ENCODE results near the gene ZSWIM7. TPM values are rescaled to one million over a fixed set of nuclear protein-coding genes. Genes with fewer than 3 reads are reported as not detected.

The ZSWIM7 gene
- total and polyA plus RNA-seq, 12 donors, result 10.3 to 72.6 (median 38.4) TPM

DNA sequence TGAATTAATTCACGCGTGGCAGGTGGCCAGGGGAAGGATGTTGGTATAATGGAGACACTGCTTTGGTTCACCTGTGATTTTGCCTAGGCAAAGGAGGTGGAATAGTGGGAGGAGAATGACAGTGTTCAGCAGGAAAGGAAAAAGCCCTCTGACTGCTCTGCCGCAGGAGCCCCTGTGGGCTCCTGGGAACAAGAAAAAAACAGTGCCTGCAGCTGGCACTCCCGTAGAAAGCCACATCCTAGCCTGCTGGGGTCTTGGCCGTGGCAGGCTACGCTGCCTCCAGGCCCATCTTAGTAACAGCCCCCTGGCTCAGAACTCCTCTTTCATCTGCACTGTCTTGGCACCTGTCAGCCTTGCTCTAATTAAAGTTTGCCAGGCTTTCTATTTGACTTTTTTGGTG, 34.0 kb downstream of the ZSWIM7 start:
- WGBS, 4 donors, result 81 to 87% (median 83%) methylated on average over 6 of the region's 6 CpGs
- TF ChIP-seq POLR2A (IDR thresholded peaks at IDR 0.05), result no peak
- TF ChIP-seq, protein P1, sequence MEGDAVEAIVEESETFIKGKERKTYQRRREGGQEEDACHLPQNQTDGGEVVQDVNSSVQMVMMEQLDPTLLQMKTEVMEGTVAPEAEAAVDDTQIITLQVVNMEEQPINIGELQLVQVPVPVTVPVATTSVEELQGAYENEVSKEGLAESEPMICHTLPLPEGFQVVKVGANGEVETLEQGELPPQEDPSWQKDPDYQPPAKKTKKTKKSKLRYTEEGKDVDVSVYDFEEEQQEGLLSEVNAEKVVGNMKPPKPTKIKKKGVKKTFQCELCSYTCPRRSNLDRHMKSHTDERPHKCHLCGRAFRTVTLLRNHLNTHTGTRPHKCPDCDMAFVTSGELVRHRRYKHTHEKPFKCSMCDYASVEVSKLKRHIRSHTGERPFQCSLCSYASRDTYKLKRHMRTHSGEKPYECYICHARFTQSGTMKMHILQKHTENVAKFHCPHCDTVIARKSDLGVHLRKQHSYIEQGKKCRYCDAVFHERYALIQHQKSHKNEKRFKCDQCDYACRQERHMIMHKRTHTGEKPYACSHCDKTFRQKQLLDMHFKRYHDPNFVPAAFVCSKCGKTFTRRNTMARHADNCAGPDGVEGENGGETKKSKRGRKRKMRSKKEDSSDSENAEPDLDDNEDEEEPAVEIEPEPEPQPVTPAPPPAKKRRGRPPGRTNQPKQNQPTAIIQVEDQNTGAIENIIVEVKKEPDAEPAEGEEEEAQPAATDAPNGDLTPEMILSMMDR (IDR thresholded peaks at IDR 0.05), result no peak
- H3K36me3 ChIP-seq (replicated peaks in 1 of 2), result no peaks in the 10 kb centered on the region
- no peak overlapping the region for H3K27ac ChIP-seq
- H3K9me3 ChIP-seq (replicated peaks in 1 of 3), result no peaks in the 10 kb centered on the region
- H3K27me3 ChIP-seq, result no peaks in the 10 kb centered on the region
- H3K4me1 ChIP-seq (replicated peaks in 1 of 2), result no peaks in the 10 kb centered on the region
- H3K4me3 ChIP-seq, result no peak overlapping the region
- DNase-seq, result no peak
- intact Hi-C loops (cut with DNase I), result no loop called here

DNA sequence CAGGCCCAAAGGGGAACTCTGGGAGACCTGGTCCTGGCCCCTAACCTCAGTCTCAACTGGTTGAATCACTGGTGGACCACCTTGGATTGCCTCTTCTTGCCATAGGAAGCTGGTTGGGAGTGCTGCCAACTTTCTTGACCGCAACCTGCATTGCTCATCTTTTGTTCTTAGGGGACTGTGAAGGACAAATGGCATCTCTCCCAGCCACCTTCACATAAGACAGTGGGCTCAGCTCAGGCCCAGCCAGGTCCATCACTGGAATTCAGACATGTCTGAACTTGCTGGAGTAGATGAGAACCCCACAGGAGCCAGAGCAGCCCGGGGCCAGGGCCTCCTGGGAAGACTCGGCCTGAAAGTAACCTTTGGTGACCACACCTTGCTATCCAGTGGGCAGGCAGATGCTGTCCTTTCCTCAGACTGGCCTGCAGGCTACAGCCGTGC, 35.8 kb downstream of the ZSWIM7 start:
- intact Hi-C loops (cut with DNase I), result no loop called here
- Histone ChIP-seq H3K4me1 (replicated peaks in 1 of 2) (peaks cover 0 to 9% of the 10 kb centered on the region in 2 donors), H3K27ac (no peak overlapping the region), H3K4me3 (no peak overlapping the region), H3K9me3 (replicated peaks in 1 of 3) (no peaks in the 10 kb centered on the region), H3K36me3 (replicated peaks in 1 of 2) (no peaks in the 10 kb centered on the region), H3K27me3 (no peaks in the 10 kb centered on the region)
- WGBS, 4 donors, result 87 to 93% (median 91%) methylated on average over 3 to 4 of the region's 4 CpGs
- TF ChIP-seq POLR2A (IDR thresholded peaks at IDR 0.05), result no peak
- TF ChIP-seq, protein P1 (IDR thresholded peaks at IDR 0.05), result no peak
- no peak for DNase-seq

GRCh38 chr17:15958484-15958854, 41.0 kb downstream of the ZSWIM7 start:
- no peak for DNase-seq
- peaks cover 0 to 11% of the 10 kb centered on the region in 2 donors for H3K4me1 ChIP-seq (replicated peaks in 1 of 2)
- 77 to 88% (median 84%) methylated on average over 4 of the region's 4 CpGs for WGBS, 4 donors
- no peak for TF ChIP-seq POLR2A (IDR thresholded peaks at IDR 0.05)
- no peaks in the 10 kb centered on the region for H3K9me3 ChIP-seq (replicated peaks in 1 of 3)
- no peaks in the 10 kb centered on the region for H3K36me3 ChIP-seq (replicated peaks in 1 of 2)
- intact Hi-C loops (cut with DNase I), result no loop called here
- H3K27ac ChIP-seq, result no peak overlapping the region
- H3K4me3 ChIP-seq, result no peak overlapping the region
- H3K27me3 ChIP-seq, result no peaks in the 10 kb centered on the region

DNA sequence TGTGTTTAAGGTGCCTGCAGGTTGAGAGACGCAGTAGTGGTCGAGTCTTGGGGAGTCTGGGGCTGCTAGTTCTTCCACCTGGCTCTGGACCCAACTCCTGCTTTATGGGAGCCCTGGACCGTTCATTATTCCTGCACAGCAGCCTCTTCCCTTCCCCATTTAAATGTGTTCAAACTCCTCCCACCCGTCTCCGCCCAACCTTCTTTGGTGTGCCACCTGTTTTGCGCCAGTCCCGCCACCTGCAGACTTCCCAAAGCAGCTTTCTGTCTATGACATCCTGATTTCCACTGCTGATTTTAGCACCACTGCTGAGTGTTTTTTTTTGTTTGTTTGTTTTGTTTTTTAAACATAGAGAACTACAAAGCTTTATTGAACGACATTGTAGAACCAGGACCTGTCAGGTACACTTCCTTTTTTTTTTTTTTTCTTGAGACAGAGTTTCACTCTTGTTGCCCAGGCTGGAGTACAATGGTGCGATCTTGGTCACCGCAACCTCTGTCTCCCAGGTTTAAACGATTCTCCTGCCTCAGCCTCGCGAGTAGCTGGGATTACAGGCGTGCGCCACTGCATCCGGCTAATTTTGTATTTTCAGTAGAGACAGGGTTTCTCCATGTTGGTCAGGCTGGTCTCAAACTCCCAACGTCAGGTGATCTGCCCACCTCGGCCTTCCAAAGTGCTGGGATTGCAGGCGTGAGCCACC, 41.7 kb downstream of the ZSWIM7 start:
- 95 to 96% (median 95%) methylated on average over 18 of the region's 19 CpGs for WGBS, 4 donors
- DNase-seq, result no peak

More for the DNA sequence above, 41.7 kb downstream of the ZSWIM7 start:
- no peak overlapping the region for H3K27ac ChIP-seq
- H3K36me3 ChIP-seq (replicated peaks in 1 of 2), result no peaks in the 10 kb centered on the region
- no peaks in the 10 kb centered on the region for H3K27me3 ChIP-seq
- TF ChIP-seq POLR2A (IDR thresholded peaks at IDR 0.05), result no peak
- TF ChIP-seq, protein P1 (IDR thresholded peaks at IDR 0.05), result no peak
- no peaks in the 10 kb centered on the region for H3K9me3 ChIP-seq (replicated peaks in 1 of 3)
- H3K4me3 ChIP-seq, result no peak overlapping the region
- peaks cover 0 to 11% of the 10 kb centered on the region in 2 donors for H3K4me1 ChIP-seq (replicated peaks in 1 of 2)
- intact Hi-C loops (cut with DNase I), result no loop called here
